GM18951 (cell line): ENCODE results near the gene PPP2R2B.
"Not testable (repeated sequence)": the region's sequence is repeated elsewhere in the genome, so short reads cannot be mapped to it uniquely, and the experiment has no call there.

Source experiments
- POLR2A ChIP-seq: IDR thresholded peaks from 4 replicates; pipeline ENCODE4 v1.6.1; 2011; ENCODE audit warnings: mild to moderate bottlenecking; ENCODE audit not compliant: insufficient read length, insufficient read depth; ENCODE audit errors: extremely low read depth
- in situ Hi-C: fragments of 300-500 bp; cut with MboI; formaldehyde crosslinking; loops from one replicate; pipeline ENCODE4 v1.12.0; 2022; ENCODE audit warnings: low sequenced_read_pairs, mixed read lengths, inconsistent platforms; ENCODE audit not compliant: unreplicated experiment

The PPP2R2B gene

DNA sequence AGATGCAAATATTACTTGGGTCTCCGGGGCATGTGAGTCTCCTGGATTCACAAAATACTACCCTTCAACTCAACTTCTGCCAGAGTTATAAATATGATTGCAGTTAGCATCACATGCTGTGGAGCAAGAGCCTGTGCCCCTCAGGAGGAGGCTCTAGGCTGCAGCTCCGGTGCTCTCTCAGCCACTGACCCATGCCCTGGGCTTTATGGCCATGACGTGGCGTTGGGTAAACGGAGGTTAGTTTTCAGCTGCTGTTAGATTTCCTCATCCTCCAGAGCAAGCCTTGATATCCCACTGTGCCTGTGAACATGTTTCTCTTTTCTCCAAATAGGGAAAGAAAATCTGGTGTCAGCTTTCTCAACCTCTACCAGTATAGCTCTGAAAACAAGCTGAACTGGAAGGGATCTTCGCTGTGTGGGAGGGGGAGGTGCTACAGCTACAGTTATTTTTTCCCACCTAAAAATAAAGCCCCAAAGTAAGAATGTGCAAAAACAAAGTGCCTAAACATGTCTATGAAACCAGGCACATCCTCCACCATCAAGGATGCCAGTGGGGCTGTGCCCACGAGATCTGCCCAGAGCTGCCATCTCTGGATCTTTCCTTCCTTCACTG, 238.2 kb downstream of the PPP2R2B start:
- in situ Hi-C loops: no loop called here
- no peak for TF ChIP-seq POLR2A

DNA sequence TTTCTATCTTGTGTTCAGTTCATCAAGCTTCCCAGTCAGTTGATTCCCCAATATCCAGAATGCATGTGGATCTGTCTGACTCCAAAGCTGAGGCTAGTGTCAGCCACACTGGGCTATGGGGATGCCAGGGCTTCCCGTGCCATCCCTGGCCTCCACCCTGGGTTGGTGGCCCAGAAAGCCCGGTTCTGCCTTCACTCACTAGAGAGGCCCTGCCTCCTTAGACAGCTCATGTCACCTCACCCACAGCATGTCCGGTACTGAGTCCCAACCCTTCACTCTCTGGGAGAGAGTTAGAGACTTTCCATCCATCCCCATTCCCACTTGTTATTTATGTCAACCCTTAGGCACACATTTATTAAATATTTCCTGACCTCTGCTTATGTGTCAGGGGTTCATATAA, 243.1 kb downstream of the PPP2R2B start:
- in situ Hi-C loops: no loop called here
- no peak for TF ChIP-seq POLR2A

DNA sequence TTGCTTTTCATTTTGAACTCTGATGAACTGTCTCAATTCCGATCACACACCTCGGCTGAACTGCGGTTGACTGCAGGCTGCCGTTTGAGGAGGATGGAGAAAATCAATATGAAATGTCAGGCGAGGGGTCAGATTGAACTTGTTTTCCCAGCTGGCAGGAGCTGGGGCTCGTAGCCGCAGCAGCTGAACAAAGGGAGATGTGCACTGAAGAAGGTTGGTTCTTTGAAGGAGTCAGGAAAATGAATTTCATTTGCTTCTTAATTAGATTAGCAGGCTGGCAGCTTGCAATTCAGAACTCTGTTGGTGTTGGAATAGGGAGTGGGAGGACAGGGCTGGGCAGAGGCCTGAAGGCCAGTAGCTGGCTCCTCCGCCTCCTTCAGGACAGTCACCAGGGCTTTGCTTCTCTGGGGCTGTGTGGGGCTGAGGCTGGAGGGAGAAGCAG, 245.2 kb downstream of the PPP2R2B start:
- no peak for TF ChIP-seq POLR2A
- in situ Hi-C loops: no loop called here

DNA sequence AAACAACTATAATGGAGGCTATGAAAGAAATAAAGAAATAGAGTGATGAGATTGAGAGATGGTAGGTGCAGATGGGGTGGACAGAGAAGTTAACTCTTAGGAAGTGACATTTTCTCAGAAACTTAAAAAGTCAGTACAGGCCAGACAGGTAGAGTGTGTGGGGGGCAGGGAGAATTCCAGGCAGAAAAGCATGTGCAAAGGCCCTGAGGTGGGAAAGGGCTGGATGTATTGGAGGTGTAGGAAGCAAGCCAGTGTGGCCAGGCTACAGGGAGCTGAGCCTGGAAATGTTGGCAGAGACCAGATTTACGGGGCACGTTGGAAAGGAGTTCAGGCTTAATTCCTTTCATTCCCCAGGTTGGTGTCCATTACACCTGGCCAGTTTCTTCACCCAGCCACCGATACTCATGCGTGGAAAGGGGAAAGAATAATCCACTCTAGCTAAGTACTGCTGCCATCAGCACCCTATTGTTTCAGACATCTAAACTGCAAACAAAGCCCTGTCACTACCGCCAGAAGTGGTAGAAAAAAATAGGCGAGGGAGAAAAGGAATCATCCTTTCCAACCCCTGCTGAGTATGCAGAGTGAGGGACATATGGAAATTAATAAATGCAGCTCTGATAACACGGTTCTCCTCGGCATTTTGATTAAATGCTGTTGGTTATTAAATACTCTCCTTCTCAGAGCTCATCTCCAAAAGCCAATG, 245.8 kb downstream of the PPP2R2B start:
- in situ Hi-C loops: no loop called here
- no peak for TF ChIP-seq POLR2A

DNA sequence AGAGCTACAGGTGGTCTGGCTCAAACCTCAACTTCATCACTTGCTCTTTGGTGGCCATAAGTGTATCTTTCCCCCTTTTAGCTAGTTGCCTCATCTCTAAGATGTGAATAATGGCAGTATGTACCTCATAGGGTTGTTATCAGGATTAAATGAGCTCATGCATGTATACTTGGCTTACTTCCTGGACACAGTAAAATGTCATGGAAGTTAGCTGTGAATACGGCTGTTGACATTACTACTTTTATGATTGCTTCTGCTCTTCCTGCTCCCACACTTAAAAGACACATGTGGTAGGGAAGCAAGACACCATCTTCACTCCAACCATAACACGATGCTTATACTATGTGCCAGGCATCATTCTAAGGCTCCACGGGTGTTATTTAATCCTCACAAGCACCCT, 248.1 kb downstream of the PPP2R2B start:
- in situ Hi-C loops: no loop called here
- no peak for TF ChIP-seq POLR2A

DNA sequence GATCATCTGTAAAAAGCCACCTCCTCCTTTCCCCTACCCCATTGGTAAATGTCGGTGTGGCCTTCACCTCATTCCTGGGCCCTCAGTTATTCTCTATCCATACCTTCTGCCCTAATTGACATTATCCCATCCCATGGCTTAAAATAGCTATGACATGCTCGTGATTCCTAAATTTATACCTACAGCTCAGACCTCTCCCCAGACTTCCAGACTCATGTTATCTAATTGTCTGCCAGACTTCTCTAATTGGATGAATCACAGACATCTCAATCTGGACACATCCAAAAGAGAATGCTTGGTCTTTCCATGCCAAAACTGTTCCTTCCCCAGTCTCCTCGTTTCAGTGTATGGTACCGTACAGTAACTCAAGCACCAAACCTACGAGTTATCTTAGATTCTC, 249.6 kb downstream of the PPP2R2B start:
- in situ Hi-C loops: no loop called here
- no peak for TF ChIP-seq POLR2A

DNA sequence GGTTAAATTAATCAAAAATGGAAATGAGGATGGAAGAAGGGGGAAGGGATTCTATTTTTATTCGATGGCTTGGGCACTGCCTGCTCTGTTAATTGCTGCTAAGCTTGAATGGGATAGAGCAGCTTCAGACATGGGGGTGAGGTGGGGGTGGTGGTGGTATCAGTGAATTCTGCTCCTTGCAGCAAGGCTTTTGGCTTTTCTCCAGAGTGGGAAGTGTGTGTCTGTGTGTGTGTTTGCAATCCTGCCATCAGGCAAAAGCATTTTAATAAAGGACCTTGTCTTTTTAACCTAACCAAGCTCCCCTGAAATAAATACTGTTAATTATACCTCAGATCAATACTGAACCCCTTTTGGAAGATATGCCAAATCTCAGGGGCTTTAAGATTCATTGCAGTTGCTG, 251.6 kb downstream of the PPP2R2B start:
- no peak for TF ChIP-seq POLR2A
- in situ Hi-C loops: no loop called here

DNA sequence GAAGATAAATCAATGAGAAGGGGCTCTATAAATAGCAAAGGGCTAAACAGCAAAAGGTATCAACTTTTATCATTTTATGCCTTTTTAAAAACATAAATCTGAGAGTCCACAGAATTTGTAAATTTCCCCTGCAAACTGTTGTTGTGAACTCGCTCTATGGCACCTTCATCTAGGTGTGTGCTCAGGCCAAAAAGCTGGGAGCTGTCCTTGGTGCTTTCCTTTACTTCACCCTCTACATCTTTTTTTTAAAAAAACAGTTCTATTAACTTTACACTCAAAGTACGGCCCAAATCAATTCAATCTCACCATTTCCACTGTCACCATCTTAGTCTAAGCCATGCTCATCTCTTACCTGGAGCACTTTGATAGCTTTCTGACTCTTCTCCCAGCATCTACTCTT, 254.4 kb downstream of the PPP2R2B start:
- no peak for TF ChIP-seq POLR2A
- in situ Hi-C loops: no loop called here

DNA sequence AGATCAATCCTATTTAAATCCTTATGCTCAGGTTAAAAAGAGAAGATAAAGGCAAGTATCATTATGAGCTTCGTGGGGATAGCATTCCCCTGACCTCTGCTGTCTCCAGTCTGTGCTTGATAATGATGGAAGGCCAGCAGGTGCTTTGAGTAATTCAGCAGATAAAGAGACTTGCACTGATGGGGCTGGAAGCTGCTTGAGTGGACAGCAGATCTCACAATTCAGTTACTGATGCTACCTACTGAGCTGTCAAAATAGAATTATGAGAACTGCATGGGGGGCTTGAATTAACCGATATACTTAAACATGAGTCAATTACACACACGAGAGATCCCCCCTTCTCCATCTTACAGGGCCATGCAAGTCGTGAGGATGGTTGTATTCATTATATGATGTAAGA, 254.9 kb downstream of the PPP2R2B start:
- in situ Hi-C loops: no loop called here
- no peak for TF ChIP-seq POLR2A

DNA sequence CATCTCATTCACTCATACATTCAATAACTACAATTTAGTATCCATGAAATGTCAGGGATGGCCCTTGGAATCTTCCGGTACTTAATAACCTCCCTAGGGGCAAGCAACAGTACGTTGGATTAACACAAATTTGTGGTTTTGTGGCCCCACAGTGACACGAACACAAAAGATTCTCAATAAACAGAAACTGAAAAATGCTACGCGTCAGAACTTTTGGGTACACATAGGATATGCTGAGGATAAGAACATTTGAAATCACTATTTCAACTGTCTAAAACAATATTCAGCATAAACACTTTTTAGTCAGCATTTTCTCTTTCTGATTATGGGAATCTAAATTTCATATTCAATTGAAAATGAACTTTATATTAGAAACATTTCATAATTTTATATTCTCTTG, 255.5 kb downstream of the PPP2R2B start:
- in situ Hi-C loops: no loop called here
- no peak for TF ChIP-seq POLR2A

DNA sequence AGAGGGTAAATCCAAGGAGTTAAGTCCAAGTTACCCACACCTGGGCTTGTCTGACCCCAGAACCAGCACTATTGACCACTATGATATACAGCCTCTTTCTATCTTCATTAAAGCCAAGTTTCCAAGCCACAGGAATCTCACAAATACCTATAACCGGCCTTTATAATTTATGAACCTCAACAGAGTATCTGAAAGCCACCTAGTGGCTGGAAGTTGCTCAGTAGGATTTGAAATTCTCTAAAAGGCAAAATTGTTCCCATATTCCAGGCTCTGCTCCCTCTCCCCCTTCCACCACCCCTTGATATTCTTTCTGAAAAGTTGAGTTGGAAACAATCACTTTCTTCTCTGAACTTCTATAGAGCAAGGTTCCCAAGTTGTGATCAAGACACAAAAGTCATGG, 256.2 kb downstream of the PPP2R2B start:
- in situ Hi-C loops: no loop called here
- TF ChIP-seq POLR2A: no peak

DNA sequence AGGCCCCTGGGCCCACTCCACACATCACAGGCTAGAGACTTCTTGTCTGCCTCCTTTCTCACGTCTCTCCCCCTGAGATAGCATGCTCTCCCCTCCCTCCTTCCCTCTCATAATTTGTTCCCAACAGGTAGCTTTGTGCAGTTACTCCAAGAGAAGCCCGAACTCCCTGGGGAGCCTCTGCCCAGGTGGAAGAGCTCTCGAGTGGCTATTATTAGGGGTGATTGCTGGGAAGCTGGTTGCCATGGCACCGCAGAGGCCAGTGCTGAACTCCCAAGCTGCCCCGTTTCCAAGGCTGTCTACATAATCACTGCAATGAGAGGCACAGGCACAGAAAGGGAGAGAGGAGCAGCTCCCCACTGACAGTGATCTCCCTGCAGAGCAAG, 257.9 kb downstream of the PPP2R2B start:
- no peak for TF ChIP-seq POLR2A
- in situ Hi-C loops: no loop called here

DNA sequence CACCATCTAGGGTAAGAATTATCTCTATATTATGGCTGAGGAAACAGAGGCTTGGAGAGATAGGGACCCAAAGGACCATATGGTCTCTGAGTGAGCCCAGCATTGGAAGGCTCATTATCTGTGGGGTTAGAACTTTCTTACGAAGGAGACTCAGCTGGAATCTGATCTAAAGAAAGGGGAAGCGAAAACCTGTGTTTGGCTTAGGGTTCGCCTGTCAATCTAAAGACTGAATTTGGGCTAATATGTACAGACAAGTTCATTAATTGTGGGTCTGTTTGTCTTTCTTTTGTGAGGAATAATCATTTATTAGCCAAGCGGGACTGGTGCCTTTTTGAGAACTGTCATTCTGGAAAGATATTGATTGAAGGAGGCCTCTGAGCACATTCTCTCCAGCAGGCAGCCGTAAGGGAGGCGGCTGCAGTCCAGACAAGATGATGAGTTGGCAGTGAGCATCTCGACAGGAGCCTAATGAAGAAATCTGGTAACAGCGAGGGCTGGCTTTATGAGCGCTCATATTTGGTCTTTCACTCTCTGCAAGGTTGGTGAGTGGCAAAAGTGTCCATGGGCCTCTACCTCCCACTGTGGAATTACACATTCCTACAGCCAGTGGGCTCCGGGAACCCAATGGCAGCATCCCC, 258.4 kb downstream of the PPP2R2B start:
- in situ Hi-C loops: no loop called here
- TF ChIP-seq POLR2A: no peak

DNA sequence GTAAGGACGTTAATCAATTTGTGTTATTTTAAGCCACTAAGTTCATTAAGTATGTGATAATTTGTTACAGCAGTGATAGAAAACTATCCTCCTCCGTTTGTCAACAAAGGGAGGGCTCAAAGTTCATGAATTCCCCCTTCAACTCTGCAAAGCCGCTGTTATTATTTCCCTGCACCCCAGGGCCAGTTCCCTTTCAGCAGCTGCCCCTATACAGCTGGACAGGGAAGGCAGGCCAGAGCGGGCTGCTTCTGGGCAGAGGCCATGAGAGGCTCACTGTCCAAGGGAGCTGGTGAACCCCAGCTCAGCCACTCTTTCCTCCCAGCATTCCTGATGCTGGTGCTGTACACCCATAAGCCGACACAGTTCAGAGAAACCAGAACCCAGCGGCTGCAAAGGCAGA, 260.1 kb downstream of the PPP2R2B start:
- in situ Hi-C loops: no loop called here
- no peak for TF ChIP-seq POLR2A

DNA sequence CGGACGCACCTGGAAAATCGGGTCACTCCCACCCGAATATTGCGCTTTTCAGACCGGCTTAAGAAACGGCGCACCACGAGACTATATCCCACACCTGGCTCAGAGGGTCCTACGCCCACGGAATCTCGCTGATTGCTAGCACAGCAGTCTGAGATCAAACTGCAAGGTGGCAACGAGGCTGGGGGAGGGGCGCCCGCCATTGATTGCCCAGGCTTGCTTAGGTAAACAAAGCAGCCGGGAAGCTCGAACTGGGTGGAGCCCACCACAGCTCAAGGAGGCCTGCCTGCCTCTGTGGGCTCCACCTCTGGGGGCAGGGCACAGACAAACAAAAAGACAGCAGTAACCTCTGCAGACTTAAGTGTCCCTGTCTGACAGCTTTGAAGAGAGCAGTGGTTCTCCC, 268.8 kb downstream of the PPP2R2B start:
- in situ Hi-C loops: not testable (repeated sequence)
